T-helper 2 cell treated with Interferon-gamma antibody and Interleukin-4, amounts not matched to agents 5 μg/mL and 100 μg/mL, for 36 hours (primary cell): ENCODE measurements around the gene EMD.
"Not testable (repeated sequence)": the region's sequence is repeated elsewhere in the genome, so short reads cannot be mapped to it uniquely, and the experiment has no call there.

Experiments
- DNase-seq: peaks from one replicate; pipeline ENCODE4 v3.0.0; 2021; ENCODE audit warnings: low spot score
- H3K27ac Mint-ChIP-seq: one replicate; pipeline ENCODE4 v1.8.0; 2021; ENCODE audit warnings: mild to moderate bottlenecking, mixed read lengths
- H3K27me3 Mint-ChIP-seq: one replicate; pipeline ENCODE4 v1.8.0; 2021; ENCODE audit warnings: low read depth, mixed read lengths
- H3K36me3 Mint-ChIP-seq: one replicate; pipeline ENCODE4 v1.8.0; 2021; ENCODE audit warnings: low read depth, mixed read lengths
- H3K4me1 Mint-ChIP-seq: one replicate; pipeline ENCODE4 v1.8.0; 2021; ENCODE audit warnings: low read depth, mixed read lengths
- H3K4me3 Mint-ChIP-seq: one replicate; pipeline ENCODE4 v1.8.0; 2022; ENCODE audit warnings: mild to moderate bottlenecking, moderate library complexity, mixed read lengths
- H3K9me3 Mint-ChIP-seq: one replicate; pipeline ENCODE4 v1.8.0; 2021; ENCODE audit warnings: mixed read lengths

EMD gene

DNA sequence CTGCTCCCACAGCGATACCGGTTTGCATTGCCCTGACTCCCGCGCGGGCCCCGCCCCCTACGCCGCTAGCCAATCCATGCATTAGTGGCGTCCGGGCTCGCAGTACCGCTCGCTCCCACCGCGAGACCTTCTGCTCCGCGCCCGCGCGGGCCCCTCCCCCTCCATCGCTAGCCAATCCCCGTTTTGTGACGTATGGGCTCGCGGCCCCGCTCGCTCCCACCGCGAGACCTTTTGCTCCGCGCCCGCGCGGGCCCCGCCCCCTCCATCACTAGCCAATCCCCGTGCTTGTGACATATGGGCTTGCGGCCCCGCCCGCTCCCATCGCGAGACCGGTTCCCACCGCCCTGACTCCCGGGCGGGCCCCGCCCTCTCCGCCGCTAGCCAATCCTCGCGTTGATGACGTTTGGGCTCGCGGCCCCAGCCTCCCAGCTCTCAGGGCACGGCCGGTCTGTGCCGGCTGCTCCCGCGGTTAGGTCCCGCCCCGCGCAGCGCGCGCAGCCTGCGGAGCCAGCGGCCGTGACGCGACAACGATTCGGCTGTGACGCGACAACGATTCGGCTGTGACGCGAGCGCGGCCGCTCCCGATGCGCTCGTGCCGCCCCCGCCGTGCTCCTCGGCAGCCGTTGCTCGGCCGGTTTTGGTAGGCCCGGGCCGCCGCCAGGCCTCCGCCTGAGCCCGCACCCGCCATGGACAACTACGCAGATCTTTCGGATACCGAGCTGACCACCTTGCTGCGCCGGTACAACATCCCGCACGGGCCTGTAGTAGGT lies at the start of gene EMD:
Gene EMD, plus strand, starts transcription at position 497 of the 770 bp plus-strand sequence. Its CDS starts 190 bp downstream, at position 687.
- H3K27ac Mint-ChIP-seq: peak within 1 kb of the TSS; percentile 91

DNA sequence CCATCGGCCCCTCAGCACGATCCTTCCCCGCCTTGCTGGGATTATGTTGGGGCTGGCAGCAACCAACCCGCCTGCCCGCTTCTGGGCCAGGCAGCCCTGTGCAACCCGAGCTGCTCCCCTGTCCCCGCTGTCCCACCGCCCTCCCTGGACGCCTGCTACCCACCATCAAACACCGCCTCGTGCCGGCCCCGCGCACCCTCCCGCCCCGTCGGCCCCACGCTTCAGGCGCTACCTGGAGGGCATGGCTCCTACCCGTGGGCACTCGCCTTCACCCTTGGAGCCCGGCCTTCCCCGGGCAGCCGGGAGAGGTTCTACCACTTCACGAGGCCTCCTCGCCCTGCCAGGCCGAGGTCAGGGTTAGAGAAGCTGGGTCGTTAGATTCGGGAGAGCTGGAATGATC lies 46.5 kb upstream of the EMD start:
- H3K27ac Mint-ChIP-seq: no peak overlapping the region
- no peaks in the 10 kb centered on the region for H3K27me3 Mint-ChIP-seq
- H3K9me3 Mint-ChIP-seq: no peaks in the 10 kb centered on the region
- no peak for DNase-seq
- no peaks in the 10 kb centered on the region for H3K36me3 Mint-ChIP-seq
- H3K4me3 Mint-ChIP-seq: no peak overlapping the region
- peaks cover 18% of the 10 kb centered on the region for H3K4me1 Mint-ChIP-seq

More for the DNA sequence above, at the start of gene EMD:
- peaks cover 14% of the 10 kb centered on the region for H3K36me3 Mint-ChIP-seq
- no peaks in the 10 kb centered on the region for H3K9me3 Mint-ChIP-seq
- peaks cover 11% of the 10 kb centered on the region for H3K4me1 Mint-ChIP-seq
- H3K27me3 Mint-ChIP-seq: no peaks in the 10 kb centered on the region
- DNase-seq: peak; percentile 96
- H3K4me3 Mint-ChIP-seq: peak within 1 kb of the TSS; percentile 85

DNA sequence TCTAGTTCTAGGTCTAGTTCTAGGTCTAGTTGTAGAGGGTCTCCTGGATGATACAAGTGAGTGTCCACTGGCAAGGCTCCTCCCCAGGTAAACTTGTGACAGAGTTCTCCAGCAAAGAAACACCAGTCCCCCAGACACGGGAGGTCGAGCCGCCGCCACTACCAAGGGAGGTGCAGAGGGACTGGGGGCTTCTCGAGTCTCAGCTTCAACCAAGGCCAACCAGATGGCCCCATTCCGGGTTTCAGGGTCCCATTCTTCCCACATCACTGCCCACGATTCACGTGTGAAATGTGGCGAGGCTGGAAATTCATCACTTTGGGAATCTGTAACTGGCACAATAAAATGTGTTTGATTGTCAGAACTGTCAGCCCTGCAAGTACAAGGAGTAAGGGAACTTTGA lies 46.0 kb upstream of the EMD start:
- DNase-seq: no peak
- Mint-ChIP-seq H3K27me3 (no peaks in the 10 kb centered on the region), H3K9me3 (no peaks in the 10 kb centered on the region), H3K4me3 (no peak overlapping the region), H3K4me1 (peaks cover 14% of the 10 kb centered on the region), H3K27ac (no peak overlapping the region), H3K36me3 (no peaks in the 10 kb centered on the region)

DNA sequence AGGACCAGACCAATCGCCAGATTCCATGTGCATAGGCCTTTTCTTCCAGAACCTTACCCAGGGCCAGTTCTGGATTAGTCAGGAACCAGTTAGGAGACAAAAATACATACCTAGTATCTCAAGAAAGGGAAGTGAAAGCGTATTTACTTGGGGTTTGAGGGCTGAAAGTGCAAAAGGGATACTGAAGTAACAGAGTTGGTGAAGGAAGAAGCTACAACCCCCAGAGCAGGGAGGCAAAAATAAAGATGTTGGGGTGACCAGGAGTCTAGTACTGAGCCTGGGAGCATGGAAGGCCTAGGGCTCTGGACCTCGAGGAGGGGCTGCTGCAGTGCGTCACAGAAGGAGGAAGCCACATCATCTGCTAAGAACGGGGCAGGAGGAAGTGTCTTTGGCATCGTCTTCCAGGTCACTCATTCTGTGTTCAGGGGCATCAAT lies 45.2 kb upstream of the EMD start:
- DNase-seq: no peak
- Mint-ChIP-seq H3K4me3 (no peak overlapping the region), H3K27ac (peak overlapping the region; percentile 68), H3K36me3 (no peaks in the 10 kb centered on the region), H3K9me3 (no peaks in the 10 kb centered on the region), H3K4me1 (peaks cover 12% of the 10 kb centered on the region), H3K27me3 (no peaks in the 10 kb centered on the region)

DNA sequence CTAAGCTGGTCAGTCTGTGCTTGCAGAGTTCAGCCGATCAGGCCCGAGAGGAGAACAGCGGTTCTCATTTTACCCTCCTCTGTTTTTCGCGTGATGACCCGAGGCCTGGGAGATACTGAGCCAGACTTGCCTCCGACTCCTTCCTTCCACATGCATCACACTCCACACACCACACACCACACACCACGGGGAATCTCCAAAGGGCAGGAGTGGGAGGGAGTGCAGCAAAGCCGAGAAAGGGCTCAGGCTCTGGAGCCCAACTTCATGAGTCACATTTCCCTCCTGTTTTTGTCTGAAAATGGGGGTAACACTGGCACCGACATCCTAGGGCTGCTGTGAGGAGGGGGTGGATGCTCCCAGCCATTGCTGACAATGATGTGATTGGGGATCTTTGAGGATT lies 44.6 kb upstream of the EMD start:
- H3K9me3 Mint-ChIP-seq: no peaks in the 10 kb centered on the region
- H3K27ac Mint-ChIP-seq: peak overlapping the region; percentile 52
- peaks cover 12% of the 10 kb centered on the region for H3K4me1 Mint-ChIP-seq
- H3K36me3 Mint-ChIP-seq: no peaks in the 10 kb centered on the region
- no peak overlapping the region for H3K4me3 Mint-ChIP-seq
- DNase-seq: peak; percentile 74
- no peaks in the 10 kb centered on the region for H3K27me3 Mint-ChIP-seq

DNA sequence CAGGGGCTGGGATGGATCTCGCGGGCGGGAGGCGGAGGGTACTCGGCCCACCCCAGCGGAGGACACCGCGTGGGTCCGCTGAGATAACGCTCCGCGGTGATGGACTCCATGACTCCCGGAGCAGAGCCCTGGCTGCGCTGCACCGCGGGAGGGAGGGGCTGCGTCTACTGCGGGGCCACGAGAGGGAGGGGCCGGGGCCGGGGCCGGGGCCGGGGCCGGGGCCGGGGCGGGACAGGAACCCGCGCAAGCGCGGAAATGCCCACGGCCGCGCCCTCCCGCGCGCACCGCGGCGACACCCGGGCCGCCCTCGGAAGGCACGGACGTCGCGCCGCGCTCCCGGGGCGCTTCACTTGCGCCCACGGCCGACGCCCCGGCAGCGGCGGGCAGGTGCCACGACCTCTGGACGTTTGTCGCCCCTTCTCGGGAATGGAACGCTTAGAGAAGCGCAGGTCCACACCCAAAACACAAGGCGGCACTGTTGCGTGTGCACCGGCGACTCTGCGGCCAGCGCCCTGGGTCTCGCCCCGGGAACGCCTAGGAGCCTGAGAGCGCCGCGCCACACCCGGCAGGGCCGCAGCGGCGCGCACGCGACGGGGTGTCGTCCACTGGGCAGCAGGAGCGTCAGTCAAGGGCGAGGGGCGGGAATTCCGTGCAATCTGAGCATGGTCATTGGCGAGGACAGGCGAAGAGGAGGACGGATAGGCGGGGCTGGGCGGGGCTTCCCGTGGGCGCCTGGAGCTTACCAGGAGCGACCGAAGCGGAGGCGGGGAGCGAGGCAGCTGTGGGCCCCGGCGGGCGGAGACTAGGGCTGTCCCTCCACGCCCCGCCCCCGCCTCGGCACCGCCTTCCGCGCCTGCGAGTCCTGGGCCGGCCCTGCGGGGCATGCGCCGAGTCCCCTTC lies 37.4 kb upstream of the EMD start:
- H3K4me1 Mint-ChIP-seq, H3K9me3 Mint-ChIP-seq, H3K4me3 Mint-ChIP-seq, H3K36me3 Mint-ChIP-seq, DNase-seq, H3K27me3 Mint-ChIP-seq, H3K27ac Mint-ChIP-seq: not testable (repeated sequence)

DNA sequence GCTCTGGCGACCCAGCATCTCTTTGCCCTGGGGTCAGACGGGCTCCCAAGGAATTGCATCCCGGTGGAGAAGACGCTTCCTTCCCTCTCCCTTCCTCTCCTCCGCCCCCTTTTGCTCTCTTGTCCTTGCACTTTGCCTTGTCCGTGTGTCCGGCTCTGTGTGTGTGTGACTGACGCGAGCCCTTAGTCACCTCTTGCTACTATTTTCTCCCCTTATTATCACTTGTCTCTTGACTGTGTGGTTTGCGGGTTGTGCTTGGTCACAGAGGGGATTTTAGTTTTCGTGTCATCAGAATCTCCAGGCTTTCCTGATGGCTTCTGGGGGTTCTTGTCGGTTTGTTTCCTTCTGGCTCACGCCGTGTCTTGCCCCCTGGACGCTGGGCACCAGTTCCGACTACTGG lies 36.0 kb upstream of the EMD start:
- H3K27ac Mint-ChIP-seq, H3K9me3 Mint-ChIP-seq, H3K27me3 Mint-ChIP-seq, H3K4me3 Mint-ChIP-seq, DNase-seq, H3K36me3 Mint-ChIP-seq, H3K4me1 Mint-ChIP-seq: not testable (repeated sequence)

DNA sequence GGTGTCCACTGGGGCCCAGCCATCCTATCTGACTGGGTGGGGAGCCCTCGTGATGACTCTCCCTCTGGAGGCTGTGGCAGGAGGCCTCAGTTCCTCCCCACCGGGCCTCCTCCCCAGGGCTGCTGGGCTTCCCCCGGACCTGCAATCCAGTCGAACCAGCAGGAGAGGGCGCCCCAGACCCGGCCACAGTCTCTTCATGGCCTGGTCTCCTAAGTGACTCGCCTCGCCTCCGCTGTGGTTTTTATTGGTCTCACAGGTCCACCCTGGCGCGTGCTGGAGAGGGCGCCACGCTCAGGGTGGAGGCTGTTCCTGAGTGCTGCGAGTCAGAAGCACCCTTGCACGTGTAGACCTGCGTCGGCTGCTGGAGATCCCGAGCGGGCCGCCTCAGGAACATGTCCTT lies 35.5 kb upstream of the EMD start:
- not testable (repeated sequence) for H3K9me3 Mint-ChIP-seq, H3K27ac Mint-ChIP-seq, H3K4me1 Mint-ChIP-seq, H3K27me3 Mint-ChIP-seq, H3K36me3 Mint-ChIP-seq, H3K4me3 Mint-ChIP-seq, DNase-seq

DNA sequence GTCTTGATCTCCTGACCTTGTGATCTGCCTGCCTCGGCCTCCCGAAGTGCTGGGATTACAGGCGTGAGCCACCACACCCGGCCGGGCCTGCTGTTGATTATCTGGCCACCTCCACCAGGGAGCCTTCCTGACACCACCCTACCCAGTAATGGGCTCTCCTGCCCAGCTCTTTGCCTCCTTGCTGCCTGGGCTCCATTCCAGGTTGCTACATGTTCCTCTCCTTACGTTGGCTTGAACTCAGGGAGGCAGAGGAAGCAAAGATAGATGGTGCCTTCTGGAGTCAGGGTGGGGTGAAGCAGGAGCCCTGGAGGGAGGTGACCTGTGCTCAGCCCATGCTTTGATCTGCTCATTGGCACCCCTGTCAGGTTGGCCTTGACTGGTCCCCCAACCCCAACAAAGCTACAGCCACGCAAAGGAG lies 31.0 kb upstream of the EMD start:
- H3K9me3 Mint-ChIP-seq: no peaks in the 10 kb centered on the region
- peak overlapping the region; percentile 49 for H3K27ac Mint-ChIP-seq
- peaks cover 8% of the 10 kb centered on the region for H3K4me1 Mint-ChIP-seq
- DNase-seq: no peak
- H3K36me3 Mint-ChIP-seq: peaks cover 23% of the 10 kb centered on the region
- H3K4me3 Mint-ChIP-seq: no peak overlapping the region
- H3K27me3 Mint-ChIP-seq: no peaks in the 10 kb centered on the region

DNA sequence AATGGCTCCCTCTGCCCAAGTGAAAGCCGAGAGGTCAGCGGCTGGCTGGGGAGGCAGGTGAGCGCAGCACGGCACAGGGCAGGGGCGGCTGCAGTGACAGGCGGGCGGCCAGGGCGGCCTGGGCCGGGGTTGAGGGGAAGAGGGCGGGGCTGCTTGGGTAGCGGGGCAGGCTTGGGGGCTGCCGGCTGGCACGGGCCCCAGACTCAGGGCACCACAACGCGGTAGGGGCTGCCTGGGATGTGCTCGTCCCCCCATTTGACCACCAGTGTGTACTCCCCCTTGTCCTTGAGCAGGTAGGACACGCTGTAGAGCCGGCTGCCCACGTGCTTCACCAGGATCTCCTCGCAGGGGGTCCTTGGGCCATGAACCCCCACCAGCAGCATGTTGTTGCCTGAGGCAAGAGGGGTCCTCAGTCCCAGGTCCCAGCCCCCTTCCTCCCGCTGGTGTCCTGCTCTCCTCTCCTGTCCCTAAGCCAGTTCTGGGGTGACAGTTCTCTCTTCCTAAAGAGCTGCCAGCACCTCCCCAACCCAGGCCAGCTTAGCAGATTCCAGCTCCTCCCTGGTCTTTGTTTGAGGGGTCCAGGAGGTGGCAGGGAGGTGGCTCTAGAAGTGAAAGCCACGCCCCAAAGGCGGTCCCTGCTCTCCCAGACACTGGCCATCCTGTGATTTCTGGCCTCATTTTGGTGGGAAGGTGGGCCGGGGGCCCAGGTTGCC lies 30.3 kb upstream of the EMD start:
- H3K9me3 Mint-ChIP-seq: no peaks in the 10 kb centered on the region
- H3K4me3 Mint-ChIP-seq: no peak overlapping the region
- peaks cover 29% of the 10 kb centered on the region for H3K36me3 Mint-ChIP-seq
- no peak for DNase-seq
- peaks cover 8% of the 10 kb centered on the region for H3K4me1 Mint-ChIP-seq
- peak overlapping the region; percentile 5 for H3K27ac Mint-ChIP-seq
- no peaks in the 10 kb centered on the region for H3K27me3 Mint-ChIP-seq

DNA sequence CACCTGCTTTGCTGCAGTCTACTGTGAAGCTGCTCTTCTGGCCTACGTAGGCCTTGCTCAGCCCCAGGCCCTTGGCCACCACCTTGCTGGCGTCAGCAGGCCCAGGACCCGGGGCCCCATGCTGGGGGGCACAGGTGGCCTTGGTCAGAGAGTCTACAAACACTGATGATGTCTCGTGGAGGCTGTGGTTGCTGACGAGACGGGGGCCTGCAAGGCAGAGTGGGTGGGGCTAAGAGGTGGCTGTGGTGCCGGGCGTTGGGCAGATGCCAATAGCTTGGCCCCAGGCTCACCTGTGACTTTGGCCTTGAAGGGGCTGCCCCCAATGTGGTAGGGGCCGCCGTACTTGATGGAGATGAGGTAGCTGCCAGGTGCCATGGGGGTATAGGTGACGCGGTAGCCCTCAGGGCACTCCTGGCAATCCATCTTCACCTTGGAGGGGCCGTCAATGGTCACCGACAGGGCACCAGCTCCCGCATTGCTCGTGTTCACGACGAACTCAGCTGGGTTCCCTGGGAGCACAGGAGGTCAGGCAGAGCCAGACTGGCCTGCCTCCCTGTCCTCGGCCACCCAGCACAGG lies 29.6 kb upstream of the EMD start:
- Mint-ChIP-seq H3K27me3 (no peaks in the 10 kb centered on the region), H3K4me3 (no peak overlapping the region), H3K36me3 (peaks cover 29% of the 10 kb centered on the region), H3K4me1 (peaks cover 8% of the 10 kb centered on the region), H3K27ac (no peak overlapping the region), H3K9me3 (no peaks in the 10 kb centered on the region)
- DNase-seq: no peak

DNA sequence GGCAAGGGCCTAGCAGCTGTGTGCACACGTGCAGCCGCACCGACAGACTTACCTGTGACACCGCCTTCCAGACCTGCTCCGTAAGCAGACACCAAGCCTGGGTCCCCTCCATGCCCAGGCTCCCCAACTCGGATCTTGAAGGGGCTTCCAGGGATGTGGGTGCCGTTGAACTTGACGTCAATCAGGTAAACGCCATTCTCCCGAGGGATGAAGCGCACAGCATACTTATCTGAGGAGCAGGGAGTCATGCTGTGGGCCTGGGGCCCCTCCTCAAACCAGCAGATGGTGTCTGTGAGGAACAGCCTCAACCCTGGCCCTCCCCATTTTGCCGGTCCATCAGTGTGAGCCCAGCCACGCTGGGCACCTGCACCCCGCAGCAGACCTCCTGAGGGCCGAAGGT lies 29.1 kb upstream of the EMD start:
- H3K36me3 Mint-ChIP-seq: peaks cover 29% of the 10 kb centered on the region
- no peak overlapping the region for H3K27ac Mint-ChIP-seq
- H3K9me3 Mint-ChIP-seq: no peaks in the 10 kb centered on the region
- H3K4me3 Mint-ChIP-seq: no peak overlapping the region
- H3K27me3 Mint-ChIP-seq: no peaks in the 10 kb centered on the region
- H3K4me1 Mint-ChIP-seq: peaks cover 8% of the 10 kb centered on the region
- no peak for DNase-seq

DNA sequence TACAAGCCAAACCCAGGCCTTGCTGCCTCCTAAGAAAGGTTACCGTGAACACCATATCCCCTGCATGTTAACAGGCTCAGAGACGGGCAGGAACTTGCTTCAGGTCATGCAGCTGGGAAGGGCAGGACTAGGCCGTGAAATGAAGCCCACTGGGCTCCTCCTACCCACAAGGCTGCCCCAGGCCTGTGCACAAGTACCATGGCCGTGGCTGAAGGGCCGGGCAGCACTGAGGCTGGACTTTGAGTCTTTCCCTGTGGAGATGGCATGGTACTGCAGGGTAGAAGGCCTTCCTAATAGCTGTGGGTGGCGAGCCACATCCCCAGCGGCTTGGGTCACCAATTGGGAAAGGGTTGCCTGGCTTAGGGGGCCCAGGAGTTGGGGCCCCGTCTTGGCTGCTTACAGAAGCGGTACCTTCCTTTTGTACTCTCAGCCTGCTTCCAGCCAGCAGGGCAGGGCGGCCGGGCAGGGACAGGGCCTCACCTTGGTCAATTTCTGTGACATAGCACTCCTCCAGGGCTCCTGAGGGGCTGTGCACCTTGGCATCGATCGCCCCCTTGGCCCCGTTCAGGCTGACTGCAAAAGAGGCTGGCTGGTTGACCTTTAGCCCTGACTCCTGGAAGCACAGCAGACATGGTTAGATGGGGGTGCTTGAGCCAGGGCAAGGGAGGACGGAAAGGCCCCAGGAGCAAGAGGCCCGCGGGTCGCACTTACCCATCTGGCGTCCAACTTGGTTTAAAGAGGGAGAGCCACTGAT lies 28.5 kb upstream of the EMD start:
- H3K4me3 Mint-ChIP-seq: no peak overlapping the region
- no peak for DNase-seq
- H3K4me1 Mint-ChIP-seq: peaks cover 8% of the 10 kb centered on the region
- H3K36me3 Mint-ChIP-seq: peaks cover 29% of the 10 kb centered on the region
- H3K27ac Mint-ChIP-seq: peak overlapping the region; percentile 52
- H3K27me3 Mint-ChIP-seq: no peaks in the 10 kb centered on the region
- H3K9me3 Mint-ChIP-seq: no peaks in the 10 kb centered on the region
